SHP77 (cell line): ENCODE data around the gene CRACDL.

Experiments used
- DNase-seq, 2 experiments: peaks; one replicate each; lab custom pipeline; 2025; lab: John Stamatoyannopoulos, UW

Gene CRACDL

DNA sequence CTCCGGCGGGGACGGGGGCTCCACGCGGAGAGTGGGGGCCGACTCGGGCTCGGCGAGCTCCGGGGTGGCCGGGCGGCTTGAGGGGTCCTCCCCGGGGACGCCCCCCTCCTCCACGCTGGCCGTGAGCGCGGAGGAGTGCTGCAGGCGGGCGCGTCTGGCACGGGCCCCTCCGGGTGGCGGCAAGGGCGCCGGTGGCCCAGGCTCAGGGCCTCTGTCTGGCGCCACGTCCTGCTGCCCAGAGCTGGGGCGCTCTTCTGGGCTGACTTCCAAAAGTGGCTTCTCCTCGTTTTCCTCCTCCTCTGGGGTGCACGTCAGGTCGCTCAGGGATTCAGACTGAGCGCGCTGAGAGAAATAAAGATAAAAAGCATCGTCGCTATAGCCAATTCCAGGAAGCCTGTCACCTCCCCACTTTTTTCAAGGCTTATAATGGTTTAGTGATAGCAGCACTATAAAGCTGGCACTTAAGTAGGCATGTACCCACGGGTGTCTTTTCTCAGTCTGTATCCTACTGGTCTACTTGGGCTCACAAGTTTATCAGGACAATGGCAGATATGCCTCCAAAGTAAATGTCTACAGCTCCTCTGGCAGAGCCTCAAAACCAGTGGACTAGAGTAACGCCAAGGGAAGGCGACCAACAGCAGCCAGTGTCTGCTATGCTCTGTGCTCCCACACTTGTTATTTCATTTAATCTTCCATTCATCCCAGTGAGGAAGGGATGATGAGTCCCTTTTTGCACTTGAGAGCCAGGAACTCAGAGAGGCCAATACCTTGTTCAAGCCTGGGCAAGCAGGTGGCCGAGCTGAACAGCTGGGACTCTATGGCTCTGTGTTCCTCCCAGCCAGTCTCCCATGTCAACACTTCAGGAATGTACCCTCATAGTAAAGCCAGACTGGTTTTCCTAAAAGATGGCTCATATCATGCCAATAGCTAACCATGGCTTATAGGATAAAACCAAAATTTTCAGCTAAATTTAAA lies 112.5 kb downstream of the CRACDL start:
- DNase-seq, result peak in 1 of 2 experiments; percentile 3

DNA sequence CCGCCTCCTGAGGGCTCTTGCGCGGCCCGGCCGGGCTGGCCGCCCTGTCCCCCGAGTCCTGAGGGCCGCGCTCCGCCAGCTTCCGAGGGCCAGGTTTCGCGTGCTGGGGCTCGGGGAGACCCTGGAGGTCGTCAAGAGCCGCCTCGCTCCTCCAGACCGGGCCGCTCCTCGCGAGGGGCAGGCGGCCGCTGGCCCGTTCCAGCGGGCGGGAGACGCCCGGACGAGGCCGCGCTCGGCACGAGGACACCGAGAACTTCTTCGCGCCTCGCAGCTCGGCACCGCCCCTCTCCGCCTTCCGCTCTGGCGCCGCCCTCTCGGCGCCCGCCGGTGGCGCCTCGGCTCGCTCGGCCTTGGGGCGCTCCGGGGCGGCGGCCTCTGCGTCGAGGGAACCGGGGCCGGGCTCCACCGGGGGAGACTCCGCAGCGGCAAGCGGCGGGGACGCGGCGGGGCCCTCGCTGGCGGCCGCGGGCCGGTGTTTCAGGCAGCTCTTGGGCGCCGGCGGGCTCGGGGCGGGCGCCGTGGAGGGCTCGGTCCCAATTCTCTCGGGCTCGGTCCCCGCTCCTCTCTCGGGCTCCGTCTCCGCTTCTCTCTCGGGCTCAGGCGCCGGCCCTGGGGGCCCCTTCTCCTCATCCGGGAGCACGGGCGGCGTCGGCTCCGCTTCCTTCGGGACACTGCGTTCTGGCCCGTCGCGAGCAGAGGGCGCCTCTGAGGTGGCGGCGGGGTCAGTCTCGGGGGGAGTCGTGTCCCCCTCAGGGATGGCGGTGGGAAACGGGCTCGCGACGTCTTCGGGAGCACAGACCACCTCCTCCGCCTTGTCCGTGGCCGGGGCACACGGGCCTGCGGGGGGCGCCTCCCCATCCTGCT lies 113.5 kb downstream of the CRACDL start:
- DNase-seq, result no peak

DNA sequence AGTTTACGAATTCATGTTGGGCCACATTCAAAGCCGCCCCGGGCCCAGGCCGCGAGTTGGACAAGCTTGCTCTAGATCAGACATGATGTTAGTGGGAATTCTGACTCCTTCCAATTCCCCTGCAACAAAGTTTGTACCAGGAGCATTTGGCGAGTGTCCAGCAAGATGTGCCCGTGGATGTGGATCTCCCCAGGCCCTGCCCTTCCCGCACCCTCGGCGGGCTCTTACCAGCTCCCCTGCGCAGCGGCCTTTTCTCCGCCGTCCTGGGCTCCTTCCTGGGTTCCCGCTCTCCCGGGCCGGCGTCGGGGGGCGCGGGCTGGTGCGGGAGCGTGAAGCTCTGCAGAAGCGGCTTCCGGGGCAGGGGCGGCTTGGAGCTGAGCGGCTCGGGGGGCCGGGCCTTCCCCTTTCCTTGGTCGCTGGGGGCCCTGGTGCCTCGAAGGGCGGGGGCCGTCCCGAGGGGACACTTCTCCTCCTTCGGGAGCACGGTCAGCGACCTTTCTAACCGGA lies 114.3 kb downstream of the CRACDL start:
- DNase-seq, result no peak

DNA sequence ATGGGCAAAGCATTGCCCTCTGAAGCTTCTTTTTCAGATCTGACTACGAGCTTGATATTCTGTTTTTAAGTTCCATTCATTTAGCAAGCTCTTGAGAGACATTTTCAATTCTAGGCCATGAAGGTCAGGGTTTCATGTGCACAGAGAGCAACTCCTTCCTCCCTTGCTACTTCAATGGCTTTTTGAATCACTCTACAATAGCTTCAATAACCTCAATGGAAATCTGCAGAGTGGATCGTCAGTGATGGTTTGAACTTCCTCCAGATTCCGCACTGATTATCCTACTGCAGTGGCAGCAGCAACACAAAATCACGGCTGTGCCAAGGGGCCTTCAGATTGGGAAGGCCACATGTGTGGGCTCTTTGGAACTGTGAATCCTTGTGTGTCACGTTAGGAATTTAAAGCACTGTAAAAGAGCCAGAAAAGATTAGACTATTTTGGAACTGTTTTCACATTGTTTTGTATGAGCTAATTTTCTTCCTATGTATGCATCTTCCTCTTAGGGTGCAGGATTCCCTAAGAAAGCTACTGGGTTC lies 116.7 kb downstream of the CRACDL start:
- DNase-seq, result no peak

DNA sequence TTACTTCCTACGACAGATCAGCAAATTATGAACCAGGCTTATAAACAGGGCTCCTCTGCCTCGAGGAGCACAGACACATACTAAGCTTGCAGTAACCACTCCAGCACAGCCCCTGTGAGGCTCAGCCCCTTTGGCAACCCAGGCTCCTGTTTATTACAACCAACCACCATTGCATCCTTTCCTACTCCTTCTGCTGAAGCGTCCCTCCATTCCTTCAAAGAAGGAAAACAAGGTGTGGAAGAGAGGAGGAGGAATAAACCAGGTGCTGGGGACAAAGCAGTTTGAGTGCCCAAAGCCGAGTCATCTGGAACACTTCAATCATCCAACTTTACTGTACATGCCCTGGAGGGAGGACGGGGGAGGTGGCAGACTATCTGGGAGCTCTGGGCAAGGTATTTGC lies 117.9 kb downstream of the CRACDL start:
- no peak for DNase-seq

DNA sequence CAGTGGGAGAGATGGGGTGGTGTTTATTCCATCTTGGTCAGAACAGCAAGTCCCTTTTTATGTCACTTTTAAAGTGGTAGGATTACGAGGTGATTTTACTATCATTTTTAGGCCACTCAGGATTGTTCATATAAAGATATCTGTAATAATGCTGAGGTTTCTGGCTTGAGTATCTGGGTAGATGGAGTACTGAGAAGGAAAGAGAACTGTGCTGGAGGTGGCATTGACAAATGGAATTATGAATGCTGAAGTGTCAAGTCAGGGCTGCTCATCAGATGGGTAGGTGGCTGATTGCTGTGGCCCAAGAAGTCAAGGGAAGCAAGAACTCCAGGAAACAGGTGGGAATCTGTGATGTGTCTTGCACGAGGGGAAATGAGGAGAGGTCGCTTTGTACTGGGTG lies 119.7 kb downstream of the CRACDL start:
- DNase-seq, result no peak

DNA sequence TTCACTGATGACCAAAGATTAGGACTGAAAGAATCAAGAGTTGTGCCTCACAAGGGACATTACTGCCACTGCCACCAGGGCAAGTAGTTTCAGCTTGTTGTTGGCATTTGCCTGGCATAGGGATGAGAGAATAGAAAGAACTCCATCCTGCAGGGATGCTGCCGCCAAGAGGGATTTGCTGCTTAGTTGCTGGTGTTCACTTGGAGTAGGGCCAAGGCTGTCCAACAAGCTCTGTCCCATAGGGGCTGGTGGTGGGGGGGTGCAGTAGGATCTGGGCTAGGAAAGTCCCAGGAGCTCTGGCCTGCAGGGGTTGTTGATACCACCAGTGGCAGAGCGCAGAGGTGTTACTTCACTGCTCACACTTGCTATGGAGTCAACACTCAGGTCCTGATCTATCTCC lies 120.2 kb downstream of the CRACDL start:
- no peak for DNase-seq

DNA sequence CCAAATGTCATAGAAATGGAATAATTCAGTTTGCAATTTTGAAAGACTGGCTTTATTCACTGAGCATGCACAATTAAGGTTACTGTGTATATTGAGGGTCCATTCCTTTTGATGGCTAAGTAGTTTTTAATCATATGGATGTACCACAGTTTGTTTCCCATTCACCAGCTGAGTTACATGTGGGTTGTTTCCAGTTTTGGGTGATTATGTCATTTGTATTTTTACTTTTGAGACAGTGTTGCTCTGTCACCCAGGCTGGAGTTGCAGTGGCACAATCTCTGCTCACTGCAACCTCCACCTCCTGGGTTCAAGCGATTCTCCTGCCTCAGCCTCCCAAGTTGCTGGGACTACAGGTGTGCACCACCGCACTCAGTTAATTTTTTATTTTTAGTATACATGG lies 124.3 kb downstream of the CRACDL start:
- DNase-seq, result no peak

DNA sequence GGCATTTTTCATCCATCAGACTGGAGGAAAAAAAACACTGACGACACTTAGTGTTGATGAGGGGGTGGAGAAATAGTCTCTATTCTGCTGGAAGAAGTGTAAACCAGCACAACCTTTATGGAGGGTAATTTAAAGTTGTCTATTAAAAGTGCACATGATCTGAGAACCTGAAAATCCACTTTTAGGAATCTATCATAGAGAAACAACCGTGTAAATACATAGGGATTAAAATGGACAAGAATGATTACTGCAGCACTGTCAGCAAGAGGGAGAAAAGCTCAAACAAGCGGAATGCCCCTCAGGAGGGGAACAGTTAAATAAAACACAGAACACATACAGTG lies 125.5 kb downstream of the CRACDL start:
- no peak for DNase-seq

DNA sequence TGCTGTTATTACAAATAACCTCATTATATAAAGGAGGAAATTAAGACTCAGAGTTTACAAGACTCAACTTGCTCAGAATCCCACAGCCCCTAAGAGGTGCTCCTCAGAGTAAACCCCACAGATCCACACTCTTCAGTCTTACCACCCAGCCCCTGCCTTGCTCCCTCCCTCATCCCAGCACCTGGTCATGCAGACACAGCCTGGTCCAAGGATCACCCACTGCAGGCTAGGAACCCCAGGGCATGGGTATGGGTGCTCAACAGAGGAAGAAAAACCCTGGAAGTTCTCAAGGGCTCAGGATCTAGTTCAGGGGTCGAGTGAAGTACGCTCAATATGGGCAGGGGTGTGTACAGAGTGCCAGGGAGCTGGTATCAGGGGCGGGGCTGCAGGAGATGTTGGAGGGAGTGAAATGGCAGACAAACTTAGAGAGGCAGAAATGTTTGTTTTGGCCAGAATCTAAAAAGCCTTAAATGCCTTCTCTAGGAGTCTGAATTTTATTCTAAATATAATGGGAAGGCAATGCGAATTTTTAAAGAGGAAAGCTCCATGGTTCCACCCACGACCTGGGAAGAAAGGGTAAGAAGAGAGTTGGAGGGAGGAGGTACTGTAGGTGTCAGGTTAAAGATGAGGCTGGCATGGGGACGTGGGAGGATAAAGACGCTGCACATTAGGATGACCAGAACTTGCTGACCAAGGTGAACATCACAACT lies 126.0 kb downstream of the CRACDL start:
- no peak for DNase-seq

DNA sequence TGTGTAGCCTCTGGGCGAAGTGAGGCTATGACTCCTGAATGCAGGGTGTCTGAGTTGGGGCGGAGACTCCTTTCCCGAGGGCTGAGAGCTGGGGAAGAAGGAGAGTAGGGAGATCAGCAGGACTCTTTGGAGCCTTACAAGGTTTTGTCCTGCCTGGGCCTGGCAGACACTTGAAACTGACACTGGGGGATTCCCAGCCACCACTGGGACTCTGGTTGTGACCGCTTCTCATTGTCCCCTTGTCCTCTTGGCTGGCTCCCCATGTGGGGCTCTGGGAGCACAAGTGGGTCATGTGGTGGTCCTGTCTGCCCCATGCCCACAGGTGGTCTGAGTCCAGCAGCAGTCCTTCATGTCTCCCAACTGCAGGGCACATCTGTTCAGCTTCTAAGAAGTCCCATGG lies 126.9 kb downstream of the CRACDL start:
- no peak for DNase-seq

DNA sequence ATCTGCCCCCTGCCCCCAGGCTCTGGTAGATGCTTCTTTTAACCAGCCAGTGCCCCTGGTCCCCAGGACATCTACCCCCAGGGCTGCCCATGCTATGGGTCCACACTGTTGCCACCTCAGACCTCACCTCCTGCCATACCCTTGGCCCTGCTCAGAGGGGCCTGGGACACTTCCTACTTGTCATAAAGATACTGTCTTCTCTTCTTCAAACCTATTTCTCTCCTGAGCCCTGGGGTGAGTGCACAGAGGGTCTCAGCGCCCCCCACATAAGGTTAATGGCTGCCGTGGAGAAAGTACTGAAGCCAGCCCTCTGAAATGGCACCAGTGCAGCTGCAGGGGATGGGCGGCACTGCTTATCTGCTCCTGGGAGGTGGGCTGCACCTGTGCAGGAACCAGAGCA lies 127.5 kb downstream of the CRACDL start:
- DNase-seq, result no peak

DNA sequence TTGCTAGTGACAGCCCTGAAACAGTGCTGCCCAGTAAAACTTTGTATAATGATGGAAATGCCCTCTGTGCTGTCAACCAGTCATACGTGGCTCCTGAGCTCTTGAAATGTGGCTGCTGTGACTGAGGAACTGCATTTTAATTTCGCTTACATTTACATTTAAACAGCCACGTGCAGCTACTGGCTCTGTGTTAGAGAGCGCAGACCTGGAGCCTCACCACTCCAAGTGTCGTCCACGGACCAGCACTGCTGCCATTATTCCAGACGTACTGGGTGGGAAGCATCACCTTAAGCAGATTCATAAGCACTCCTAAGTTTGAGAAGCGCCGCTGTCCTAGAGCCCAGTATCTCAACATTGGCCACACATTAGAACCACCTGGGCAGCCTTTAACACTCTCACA lies 128.1 kb downstream of the CRACDL start:
- no peak for DNase-seq

DNA sequence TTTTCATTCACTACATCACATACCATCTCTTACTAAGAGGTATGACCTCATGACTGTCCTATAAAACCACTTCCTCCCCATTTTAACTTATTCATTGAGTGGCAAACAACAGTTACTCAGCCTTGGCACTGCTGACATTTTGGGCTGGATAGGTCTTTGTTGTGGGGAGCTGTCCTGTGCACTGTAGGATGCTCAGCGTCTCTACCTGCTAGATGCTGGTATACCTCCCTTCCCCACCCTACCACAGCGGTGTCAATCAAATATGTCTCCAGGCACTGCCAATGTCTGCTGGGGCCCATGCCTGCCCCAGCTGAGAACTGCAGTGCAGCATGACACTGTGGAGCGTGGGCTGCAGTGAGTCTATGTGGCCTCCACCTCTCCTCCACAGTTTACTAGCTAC lies 128.8 kb downstream of the CRACDL start:
- no peak for DNase-seq

DNA sequence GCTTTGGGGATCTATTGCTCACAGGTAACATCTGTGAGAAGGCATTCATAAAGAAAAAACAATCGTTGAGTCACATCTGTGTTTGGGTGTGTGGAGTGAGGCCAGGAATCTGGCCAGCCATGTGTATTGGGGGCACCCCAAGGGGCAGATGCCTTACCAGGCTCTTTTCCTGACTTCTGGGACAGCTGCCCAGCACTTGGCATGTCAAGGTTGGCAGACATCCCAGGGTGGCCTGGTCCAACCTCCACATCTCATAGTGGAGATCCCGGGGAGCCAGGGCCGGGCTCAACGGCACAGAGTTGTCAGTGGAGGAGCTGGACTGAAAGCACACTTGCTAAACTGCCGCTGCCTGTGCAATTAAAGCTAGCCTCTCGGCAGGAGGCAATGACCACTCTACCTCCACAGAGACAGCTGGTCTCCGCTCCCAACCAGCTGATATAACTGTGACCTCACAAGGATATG lies 129.8 kb downstream of the CRACDL start:
- DNase-seq, result peak; percentile 59 to 82

DNA sequence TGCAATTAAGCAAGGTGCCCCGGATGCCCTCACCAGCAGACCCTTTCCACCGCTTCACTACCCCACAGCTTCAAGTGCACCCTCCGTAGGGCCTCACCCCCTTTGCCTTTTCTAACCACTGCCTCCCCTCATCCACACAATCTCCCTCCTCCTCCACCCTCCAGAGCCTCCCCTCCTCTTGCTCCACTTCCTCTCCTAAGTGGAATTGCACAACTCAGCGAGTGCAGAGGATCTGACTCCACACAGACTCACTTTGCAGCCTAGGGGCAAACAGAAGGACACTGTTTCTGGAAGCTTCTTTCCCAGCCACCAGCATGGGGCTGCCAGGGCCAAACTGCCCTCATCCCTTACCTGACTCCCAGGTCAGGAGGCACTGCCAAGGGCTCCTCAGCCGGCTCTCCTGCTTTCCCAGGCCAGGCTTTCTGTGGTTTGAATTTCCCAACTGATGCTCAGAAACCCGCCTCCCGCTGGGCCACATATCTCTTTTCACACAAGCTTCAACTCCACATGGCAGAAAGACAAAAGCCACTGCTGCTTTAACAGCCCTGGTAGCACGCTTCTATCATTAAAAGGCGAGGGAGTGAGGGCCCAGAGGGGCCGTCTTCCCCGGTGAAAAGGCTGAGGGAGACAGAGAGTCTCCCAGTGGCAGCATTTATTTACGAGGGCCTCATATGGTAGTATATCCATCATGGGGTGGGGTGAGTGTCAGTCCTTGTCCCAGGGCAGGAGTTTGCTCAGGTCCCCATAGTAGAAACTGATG lies 130.4 kb downstream of the CRACDL start:
- peak in 1 of 2 experiments; percentile 17 for DNase-seq

DNA sequence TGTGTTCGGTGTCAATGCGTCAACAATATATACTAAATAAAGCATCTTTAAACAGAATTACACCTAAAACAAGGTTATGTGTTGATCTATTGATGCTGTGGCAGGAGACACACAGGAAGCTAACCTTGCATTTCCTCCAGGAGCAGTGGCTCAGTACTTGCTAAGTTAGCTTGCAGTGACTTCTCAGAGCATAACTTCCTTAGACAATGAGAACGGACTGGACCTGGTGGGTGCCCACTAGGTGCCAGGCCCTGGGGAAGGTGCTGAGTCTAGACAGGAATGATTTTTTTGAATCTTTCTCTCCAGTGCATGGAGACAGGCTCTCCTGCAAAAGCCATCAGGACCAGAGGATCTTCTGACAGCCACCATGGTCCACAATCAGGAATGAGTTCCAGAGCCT lies 131.3 kb downstream of the CRACDL start:
- no peak for DNase-seq

DNA sequence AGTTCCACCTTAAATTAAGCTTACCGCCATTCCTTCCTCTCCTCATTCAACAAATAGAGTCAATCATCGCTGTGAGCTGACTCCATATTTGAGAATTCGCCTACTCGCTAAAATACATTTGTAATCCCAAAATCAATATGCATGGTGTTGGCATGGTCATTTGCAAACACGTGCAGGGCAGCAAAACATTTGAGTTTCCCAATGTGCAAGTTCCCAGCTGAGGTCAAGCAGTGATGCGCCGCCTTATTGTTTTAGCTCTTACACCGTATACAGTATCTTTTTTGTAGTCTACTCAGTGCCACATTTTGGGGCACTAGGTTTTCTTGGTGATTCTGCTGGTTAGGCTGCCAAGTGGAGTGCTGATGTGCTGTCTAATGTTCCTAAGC lies 131.8 kb downstream of the CRACDL start:
- DNase-seq, result no peak

DNA sequence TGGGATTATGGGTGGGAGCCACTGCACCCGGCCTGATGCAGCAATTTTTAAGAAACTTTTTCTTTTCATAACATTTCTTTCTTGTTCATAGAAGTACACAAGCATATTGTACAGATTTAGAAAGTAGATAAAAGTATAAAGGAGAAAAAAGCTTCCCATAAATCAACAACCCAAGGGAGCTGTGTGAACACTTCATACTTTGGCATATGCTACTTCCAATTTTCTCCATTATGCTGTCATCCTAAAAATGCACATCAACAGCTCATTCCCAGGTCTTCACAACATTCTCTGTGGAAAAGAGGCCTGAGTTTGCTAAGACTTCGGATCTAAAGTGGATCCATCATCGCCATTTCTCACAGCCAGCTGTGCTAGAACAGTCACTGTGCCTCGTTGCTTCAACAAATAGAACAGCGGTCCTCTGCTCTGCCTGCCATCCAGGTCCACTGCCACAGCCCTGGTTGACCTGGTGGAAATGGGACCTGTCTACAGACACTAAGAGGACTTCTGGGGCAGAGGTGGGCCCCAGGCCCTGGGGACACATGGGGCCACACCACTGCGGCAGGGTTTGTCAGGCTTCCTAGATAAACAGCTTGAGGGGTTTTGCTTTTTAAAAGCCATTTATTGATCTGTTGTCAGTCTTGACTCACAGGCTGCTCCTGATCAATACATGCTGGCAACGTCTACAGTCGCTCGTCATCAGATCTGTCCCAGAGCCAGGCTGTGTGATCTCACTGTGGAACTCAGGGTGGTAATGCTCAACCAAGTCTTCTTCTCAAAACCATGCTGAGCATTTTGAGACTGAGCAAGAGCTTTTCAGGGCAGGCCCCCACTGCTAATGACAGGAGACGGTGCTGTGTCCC lies 132.4 kb downstream of the CRACDL start:
- DNase-seq, result no peak

DNA sequence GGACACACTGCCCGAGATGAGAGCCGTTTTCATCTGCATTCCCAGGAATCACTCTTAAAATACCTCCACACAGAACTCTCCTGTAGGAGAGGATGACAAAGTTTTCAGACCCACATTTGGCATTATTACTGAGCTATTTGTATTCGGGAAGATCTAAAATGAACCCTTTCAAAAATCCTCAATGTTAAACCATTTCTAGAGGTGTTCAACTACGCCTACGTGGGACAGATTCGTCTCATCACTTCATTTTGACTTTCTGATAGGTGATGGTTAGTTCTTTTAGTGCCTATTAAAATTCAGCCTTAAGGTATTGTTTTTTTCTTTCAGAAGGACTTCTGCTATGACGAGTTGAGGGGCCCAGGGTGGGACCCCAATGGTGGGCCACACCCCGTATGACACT lies 133.7 kb downstream of the CRACDL start:
- DNase-seq, result no peak
